OCI-LY3 (cell line): ENCODE measurements around the gene MAD1L1.

Experiments used
- H2AFZ ChIP-seq: fragments of 200-600, 300-600 bp; shearing (Covaris generic); 2 replicates; pipeline ENCODE4 v1.6.0; 2014; ENCODE audit warnings: antibody characterized with exemption, low read depth, low read length
- H3K27ac ChIP-seq: fragments of 200-600, 300-600 bp; sonication (generic); 2 replicates; pipeline ENCODE4 v1.5.1; 2014; ENCODE audit warnings: mild to moderate bottlenecking, low read length, moderate library complexity, mixed read lengths
- H3K27me3 ChIP-seq: fragments of 200-600, 300-600 bp; sonication (generic); 2 replicates; pipeline ENCODE4 v1.6.1; 2014; ENCODE audit warnings: low read depth, low read length, mixed read lengths
- H3K36me3 ChIP-seq: fragments of 200-600, 300-600 bp; sonication (generic); replicated peaks from 2 replicates; pipeline ENCODE3; 2014; ENCODE audit warnings: low read depth, low read length, mixed read lengths
- H3K4me1 ChIP-seq: fragments of 300-600, 200-600 bp; sonication (generic); 2 replicates; pipeline ENCODE4 v1.6.1; 2014; ENCODE audit warnings: low read length, mixed read lengths
- H3K4me2 ChIP-seq: fragments of 200-600, 300-600 bp; sonication (generic); 2 replicates; pipeline ENCODE4 v1.6.1; 2014; ENCODE audit warnings: low read length, mixed read lengths
- H3K4me3 ChIP-seq: fragments of 300-600, 200-600 bp; sonication (generic); 2 replicates; pipeline ENCODE4 v1.5.1; 2014; ENCODE audit warnings: antibody characterized with exemption, mild to moderate bottlenecking, low read length, moderate library complexity
- H3K79me2 ChIP-seq: fragments of 300-600, 200-600 bp; shearing (Covaris generic); 2 replicates; pipeline ENCODE4 v1.6.1; 2014; ENCODE audit warnings: mild to moderate bottlenecking, low read length, mixed read lengths
- H3K9ac ChIP-seq: fragments of 300-600, 200-600 bp; shearing (Covaris generic); 2 replicates; pipeline ENCODE4 v1.6.0; 2014; ENCODE audit warnings: mild to moderate bottlenecking, low read length, moderate library complexity
- H3K9me3 ChIP-seq: fragments of 200-600, 300-600 bp; shearing (Covaris generic); 2 replicates; pipeline ENCODE4 v1.6.1; 2014; ENCODE audit warnings: low read length, mixed read lengths; ENCODE audit not compliant: insufficient read depth
- H4K20me1 ChIP-seq: fragments of 200-600, 300-600 bp; sonication (generic); 2 replicates; pipeline ENCODE4 v1.6.1; 2016; ENCODE audit warnings: low read length, mixed read lengths; ENCODE audit not compliant: insufficient read depth
- CTCF ChIP-seq: fragments of 200-600, 300-600 bp; sonication (generic); IDR thresholded peaks from 2 replicates; pipeline ENCODE4 v1.5.1; 2014; ENCODE audit warnings: antibody characterized with exemption, low read length, low read depth
- EZH2phosphoT487 ChIP-seq: fragments of 200-600 bp; shearing (Covaris generic); IDR thresholded peaks from 2 replicates; pipeline ENCODE4 v1.6.1; 2018; ENCODE audit warnings: antibody characterized with exemption, mixed run types, low read depth

Gene MAD1L1

GRCh38 chr7:2041496-2042367, 191.0 kb downstream of the MAD1L1 start:
- no peak overlapping the region for H3K27ac ChIP-seq
- no peaks in the 10 kb centered on the region for H3K36me3 ChIP-seq
- no peaks in the 10 kb centered on the region for H4K20me1 ChIP-seq
- no peaks in the 10 kb centered on the region; the same call in 1 of the 2 replicates for H3K4me1 ChIP-seq
- no peak overlapping the region for H3K9ac ChIP-seq
- H3K4me3 ChIP-seq, result no peak overlapping the region
- TF ChIP-seq EZH2phosphoT487 (no peak), CTCF (no peak)
- no peak overlapping the region for H3K4me2 ChIP-seq
- H3K27me3 ChIP-seq, result no peaks in the 10 kb centered on the region
- H3K79me2 ChIP-seq, result no peaks in the 10 kb centered on the region
- H2AFZ ChIP-seq, result no peak overlapping the region
- no peaks in the 10 kb centered on the region; the same call in 1 of the 2 replicates for H3K9me3 ChIP-seq

GRCh38 chr7:2040893-2041270, 191.9 kb downstream of the MAD1L1 start:
- H3K27ac ChIP-seq, result no peak overlapping the region
- H3K4me3 ChIP-seq, result no peak overlapping the region
- H3K4me1 ChIP-seq, result no peaks in the 10 kb centered on the region; the same call in 1 of the 2 replicates
- no peak for TF ChIP-seq CTCF
- no peak for TF ChIP-seq EZH2phosphoT487
- no peaks in the 10 kb centered on the region for H3K27me3 ChIP-seq
- H3K9ac ChIP-seq, result no peak overlapping the region
- no peaks in the 10 kb centered on the region for H4K20me1 ChIP-seq
- H2AFZ ChIP-seq, result no peak overlapping the region
- no peaks in the 10 kb centered on the region; the same call in 1 of the 2 replicates for H3K9me3 ChIP-seq
- H3K79me2 ChIP-seq, result no peaks in the 10 kb centered on the region
- H3K4me2 ChIP-seq, result no peak overlapping the region
- no peaks in the 10 kb centered on the region for H3K36me3 ChIP-seq

GRCh38 chr7:2040201-2040892, 192.4 kb downstream of the MAD1L1 start:
- H3K36me3 ChIP-seq, result no peaks in the 10 kb centered on the region
- no peak overlapping the region for H2AFZ ChIP-seq
- no peaks in the 10 kb centered on the region; the same call in 1 of the 2 replicates for H3K9me3 ChIP-seq
- no peak overlapping the region for H3K27ac ChIP-seq
- TF ChIP-seq EZH2phosphoT487 (no peak), CTCF (no peak)
- no peaks in the 10 kb centered on the region; the same call in 1 of the 2 replicates for H3K4me1 ChIP-seq
- no peaks in the 10 kb centered on the region for H4K20me1 ChIP-seq
- no peak overlapping the region for H3K4me3 ChIP-seq
- no peak overlapping the region for H3K4me2 ChIP-seq
- H3K27me3 ChIP-seq, result no peaks in the 10 kb centered on the region
- no peak overlapping the region for H3K9ac ChIP-seq
- H3K79me2 ChIP-seq, result no peaks in the 10 kb centered on the region
